HL-60/S4 treated with phorbol 12-myristate 13-acetate at 8.2 ng/mL for 4 days and 3 days (cell line): ENCODE measurements around the gene NAT14.

Experiments
- in situ Hi-C: fragments of 300-500 bp; cut with MboI; formaldehyde crosslinking; loops from 2 replicates; pipeline ENCODE4 v1.15.0; 2022; ENCODE audit warnings: low sequenced_read_pairs

The NAT14 gene

GRCh38 chr19:55498246-55498840 is 13.4 kb downstream of the NAT14 start:
- in situ Hi-C loops, result no loop called here

DNA sequence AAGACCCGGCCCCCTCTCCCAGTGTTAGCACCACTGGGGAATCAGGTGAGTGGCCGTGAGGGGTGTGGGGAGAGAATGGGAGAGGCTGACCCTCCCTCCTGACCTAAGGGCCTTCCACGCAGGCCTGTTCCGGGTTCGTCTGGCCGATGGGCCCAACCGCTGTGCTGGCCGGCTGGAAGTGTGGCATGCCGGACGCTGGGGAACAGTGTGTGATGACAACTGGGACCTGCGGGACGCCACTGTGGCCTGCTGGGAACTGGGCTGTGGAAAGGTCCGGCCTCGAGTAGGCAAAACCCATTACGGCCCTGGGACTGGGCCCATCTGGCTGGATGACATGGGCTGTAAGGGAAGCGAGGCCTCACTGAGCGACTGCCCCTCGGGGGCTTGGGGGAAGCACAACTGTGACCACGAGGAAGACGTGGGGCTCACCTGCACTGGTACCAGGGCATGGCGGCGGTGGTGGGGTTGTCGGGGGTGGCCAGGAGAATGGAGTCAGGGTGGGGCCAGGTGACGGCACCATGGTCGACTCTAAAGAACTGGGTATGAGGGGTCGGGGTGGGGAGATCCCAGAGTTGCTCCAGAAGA is 15.5 kb downstream of the NAT14 start:
- in situ Hi-C loops, result no loop called here

GRCh38 chr19:55502197-55502952 is 17.4 kb downstream of the NAT14 start:
- in situ Hi-C loops, result no loop called here

GRCh38 chr19:55503157-55503501 is 18.1 kb downstream of the NAT14 start:
- in situ Hi-C loops, result no loop called here

GRCh38 chr19:55503502-55504251 is 18.7 kb downstream of the NAT14 start:
- in situ Hi-C loops, result no loop called here

GRCh38 chr19:55504252-55504603 is 19.2 kb downstream of the NAT14 start:
- in situ Hi-C loops, result no loop called here

DNA sequence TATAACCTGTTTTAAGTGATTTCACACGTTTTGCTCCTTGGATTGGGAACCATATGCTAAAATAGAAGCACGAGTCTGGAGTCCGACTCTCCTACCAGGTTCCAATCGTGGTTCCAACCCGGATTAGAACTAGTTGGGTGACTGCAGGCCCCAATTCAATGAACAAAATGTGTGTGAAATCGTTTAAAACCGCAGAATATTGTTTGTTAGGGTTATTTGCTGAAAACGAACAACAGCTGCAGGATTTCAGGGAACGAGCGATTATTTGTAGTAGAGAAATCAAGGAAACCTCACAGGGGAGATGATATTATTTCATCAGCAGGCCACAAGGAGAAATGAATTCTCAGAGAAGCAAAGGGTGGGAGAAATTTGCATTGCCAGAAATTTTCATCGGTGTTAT is 20.0 kb downstream of the NAT14 start:
- in situ Hi-C loops, result no loop called here

DNA sequence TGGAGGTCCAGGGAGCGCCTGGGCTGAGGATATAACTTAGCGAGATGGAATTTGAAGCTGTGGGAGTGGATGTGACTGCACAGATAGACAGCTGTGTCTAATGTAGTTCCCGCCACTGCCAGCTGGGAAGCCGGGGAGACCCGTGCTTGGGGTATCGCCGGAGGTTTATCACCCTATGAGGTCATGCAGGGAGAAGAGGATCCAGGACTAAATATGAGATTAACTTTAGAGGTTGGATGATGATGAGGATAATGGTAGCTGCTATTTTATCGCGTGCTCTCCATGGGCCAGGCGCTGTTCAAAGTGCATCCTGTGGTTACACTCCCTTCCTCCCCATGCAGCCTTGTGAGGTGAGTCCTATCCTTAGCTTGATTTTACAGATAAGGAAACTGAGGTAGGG is 23.1 kb downstream of the NAT14 start:
- in situ Hi-C loops, result no loop called here

DNA sequence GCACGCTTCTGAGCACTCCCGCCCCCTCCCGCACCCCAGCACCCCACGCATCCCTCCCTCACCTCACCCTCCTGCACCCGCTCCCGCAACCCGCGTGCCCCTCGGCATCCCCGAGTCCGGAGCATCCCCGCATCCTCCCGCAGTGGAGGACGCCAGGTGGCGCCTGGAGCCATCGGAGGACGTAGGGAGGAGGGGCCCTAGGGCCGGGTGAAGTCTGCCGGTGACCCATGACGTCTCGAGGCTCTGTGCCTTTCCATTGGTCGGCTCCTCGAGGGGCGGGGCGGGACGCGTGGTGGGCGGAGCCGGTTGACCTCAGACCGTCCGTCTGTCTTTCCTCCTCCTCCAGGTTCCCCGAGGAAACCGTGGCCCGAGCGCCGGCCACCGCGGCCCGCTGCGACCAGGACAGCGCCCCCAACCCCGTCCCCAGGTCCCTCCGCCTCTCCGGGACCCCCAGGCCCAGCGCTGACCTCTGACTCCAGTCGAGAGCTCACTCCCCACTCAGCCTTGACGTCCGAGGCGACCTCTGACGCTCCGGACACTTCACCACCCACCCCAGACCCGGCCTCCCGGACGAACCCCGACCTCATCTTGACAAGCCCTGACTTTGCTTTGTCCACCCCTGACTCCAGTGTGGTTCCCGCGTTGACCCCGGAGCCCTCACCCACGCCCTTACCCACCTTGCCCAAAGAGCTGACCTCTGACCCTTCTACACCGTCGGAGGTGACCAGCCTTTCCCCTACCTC is 32.1 kb downstream of the NAT14 start:
- in situ Hi-C loops, result loop anchor here (10.0 kb wide), 1 partner anchor 108 kb away; the partner anchor contains the start of gene ZNF784

- in situ Hi-C loops, result loop anchor here (10.0 kb wide), 1 partner anchor 105 kb away; the partner anchor contains the start of gene ZNF784
These were observed 34.7 kb downstream of the NAT14 start for GRCh38 chr19:55519451-55520311.

DNA sequence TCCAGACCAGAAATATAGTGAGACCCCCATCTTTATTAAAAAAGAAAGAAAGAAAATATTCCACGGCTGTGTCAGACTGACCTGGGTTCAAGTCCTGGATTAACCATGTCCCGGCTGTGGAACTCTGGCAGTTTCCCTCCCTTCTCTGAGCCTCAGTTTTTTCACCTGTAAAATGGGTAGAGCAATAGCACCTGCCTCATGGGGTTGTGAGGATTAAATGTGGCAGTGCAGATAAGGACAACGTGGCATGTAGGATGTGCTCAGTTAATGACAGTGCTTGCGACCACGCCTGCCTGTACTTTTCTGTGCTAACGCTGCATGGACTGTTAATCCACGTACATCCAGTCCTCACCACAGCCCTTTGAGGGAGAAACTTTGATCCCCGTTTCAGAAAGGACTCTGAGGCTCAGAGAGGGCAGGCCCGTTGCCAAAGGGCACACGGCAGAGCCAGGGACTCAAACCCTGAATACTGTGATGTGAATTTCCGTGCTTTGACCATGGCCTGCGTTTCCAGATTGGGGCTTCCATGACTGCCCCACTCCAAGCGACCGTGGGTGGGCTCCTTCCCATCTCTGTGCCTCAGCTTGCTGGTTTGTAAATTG is 35.8 kb downstream of the NAT14 start:
- in situ Hi-C loops, result no loop called here

GRCh38 chr19:55525289-55526101 is 40.5 kb downstream of the NAT14 start:
- in situ Hi-C loops, result no loop called here

GRCh38 chr19:55526216-55527196 is 41.5 kb downstream of the NAT14 start:
- in situ Hi-C loops, result no loop called here

DNA sequence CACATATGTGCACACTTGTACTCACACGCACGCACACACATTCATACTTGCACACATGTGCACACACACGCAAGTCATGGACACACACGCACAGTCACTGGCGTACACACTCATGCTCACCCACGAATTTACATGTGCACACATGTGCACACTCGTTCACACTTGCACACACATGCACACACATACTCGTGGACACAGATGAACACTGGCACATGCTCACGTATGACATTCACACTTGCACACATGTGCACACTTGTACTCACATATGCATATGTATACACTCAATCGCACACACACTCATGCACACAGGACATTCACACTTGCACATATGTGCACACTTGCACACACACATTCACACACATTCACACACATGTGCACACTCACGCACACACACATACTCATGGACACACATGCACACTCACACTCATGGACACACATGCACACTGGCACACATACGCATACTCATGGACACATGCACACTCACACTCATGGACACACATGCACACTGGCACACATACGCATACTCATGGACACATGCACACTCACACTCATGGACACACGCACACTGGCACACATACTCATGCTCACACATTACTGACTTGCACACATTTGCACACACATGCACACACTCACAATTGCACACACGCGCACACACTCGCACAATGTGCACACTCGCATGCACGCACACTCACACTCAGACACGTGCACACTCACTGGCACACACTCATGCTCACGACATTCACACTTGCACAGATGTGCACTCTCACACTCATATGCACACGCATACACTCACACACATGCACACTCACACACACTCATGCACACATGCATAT is 42.4 kb downstream of the NAT14 start:
- in situ Hi-C loops, result no loop called here

DNA sequence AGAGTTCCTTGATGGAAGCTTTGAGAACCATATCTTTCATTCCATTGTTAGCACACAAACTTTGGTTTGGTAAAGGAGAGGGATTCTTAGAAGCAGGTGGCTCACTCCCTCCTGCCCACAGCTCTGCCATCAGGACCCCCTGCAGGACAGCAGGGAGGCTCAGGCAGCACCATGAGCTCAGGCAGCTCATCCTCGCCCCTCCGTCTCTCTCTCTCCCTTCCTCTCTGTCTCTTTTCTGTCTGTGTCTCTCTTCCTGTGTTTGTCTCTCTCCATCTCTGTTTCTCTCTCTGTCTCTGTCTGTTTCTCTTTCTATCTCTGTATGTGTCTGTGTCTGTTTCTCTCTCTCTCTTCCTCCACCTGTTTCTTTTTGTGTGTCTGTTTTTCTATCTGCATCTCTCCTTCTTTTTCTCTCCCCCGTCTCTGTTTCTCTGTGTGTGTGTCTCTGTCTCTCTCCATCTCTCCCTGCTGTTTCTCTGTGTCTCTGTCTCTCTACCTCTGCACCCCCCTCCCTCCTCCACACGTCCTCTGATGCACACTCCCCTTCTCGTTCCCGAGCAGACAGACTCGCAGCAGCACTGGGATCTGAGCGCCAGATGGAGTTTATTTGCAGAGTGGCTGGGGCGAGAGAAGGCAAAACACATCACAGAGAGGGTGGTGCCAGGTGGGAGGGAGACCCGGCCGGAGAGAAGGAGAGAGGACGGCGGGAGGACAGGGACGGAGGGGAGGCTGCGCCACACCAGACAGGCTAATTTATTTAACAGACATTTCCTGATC is 43.2 kb downstream of the NAT14 start:
- in situ Hi-C loops, result no loop called here

GRCh38 chr19:55529636-55530234 is 44.7 kb downstream of the NAT14 start:
- in situ Hi-C loops, result no loop called here
